Tibial artery (tissue), 4 donors: Measurements from ENCODE around the gene TPM2.

Experiments used
- DNase-seq, 2 donors: peaks; one replicate each; pipeline ENCODE4 v3.0.0-alpha.2; 2019
- H3K27ac ChIP-seq, 2 donors: fragments of 200-600 bp; sonication (generic) in 1 of 2; 1 replicate in 1 of 2; 2 replicates in 1 of 2; pipeline ENCODE4 v1.5.1; 2018 to 2019; ENCODE audit warnings: mild to moderate bottlenecking in 1 of 2
- H3K27me3 ChIP-seq, 2 donors: fragments of 200-600 bp; sonication (generic) in 1 of 2; one replicate each; pipeline versions ENCODE4 v1.5.1 to v1.6.0; 2016 to 2019
- H3K36me3 ChIP-seq, 3 donors: fragments of 200-600 bp; sonication (generic) in 2 of 3; one replicate each; pipeline ENCODE4 v1.5.1; 2016 to 2019; ENCODE audit warnings: mild to moderate bottlenecking in 2 of 3
- H3K4me1 ChIP-seq, 4 donors: fragments of 200-600 bp; sonication (generic) in 2 of 4; 1 replicate in 3 of 4; 2 replicates in 1 of 4; pipeline ENCODE4 v1.5.1; 2016 to 2019
- H3K4me3 ChIP-seq, 2 donors: fragments of 200-600 bp; sonication (generic) in 1 of 2; 1 replicate in 1 of 2; 2 replicates in 1 of 2; pipeline ENCODE4 v1.5.1; 2018 to 2019; ENCODE audit warnings: mild to moderate bottlenecking in 2 of 2
- H3K9me3 ChIP-seq, 3 donors: fragments of 200-600 bp; sonication (generic) in 1 of 3; one replicate each; pipeline ENCODE4 v1.5.1; 2016 to 2019
- intact Hi-C: fragments of 100-400 bp; cut with DNase I; formaldehyde crosslinking; loops from one replicate; pipeline ENCODE4 v1.15.0; 2023; ENCODE audit warnings: low total_unique reads
- TF ChIP-seq, protein P1 (sequence below), 2 experiments: fragments of 200-600 bp in 1 of 2; fragments of 450-650 bp in 1 of 2; IDR thresholded peaks; one replicate each; pipeline ENCODE4 v1.5.1; 2017 to 2019; ENCODE audit warnings: antibody characterized with exemption in 2 of 2, mild to moderate bottlenecking in 1 of 2, moderate library complexity in 1 of 2

Gene TPM2

DNA sequence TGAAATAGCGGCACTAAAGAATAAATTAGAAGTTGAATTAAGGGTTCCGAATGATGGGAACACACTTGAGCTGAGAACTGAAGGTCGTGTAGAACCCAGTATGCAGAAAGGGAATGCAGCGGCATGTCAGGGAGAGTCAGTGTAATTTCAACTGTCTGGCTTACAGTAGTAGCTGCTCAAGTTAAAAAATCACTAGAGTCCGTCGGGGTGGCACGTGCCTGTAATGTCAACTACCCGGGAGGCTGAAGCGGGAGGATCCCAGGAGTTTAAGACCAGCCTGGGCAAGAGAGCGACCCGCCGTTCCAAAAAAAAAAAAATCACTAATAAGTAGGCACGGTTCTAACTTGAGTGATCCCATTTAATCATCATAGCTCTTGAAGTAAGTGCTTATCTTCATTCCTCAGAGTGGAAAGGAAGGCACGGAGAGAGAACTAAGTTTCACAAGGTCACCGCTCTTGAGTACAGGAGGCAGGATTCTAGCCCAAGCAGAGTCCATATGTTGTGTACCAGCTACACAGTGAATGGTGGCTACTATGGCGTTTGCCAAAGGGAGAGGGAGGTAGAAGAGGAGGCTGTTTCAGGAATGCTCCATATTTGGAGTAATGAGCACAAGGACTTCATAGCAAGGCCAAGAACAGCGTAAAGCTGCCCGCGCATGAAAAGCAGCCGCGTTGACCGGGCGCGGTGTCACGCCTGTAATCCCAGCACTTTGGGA lies 32.7 kb downstream of the TPM2 start:
- TF ChIP-seq, protein P1, sequence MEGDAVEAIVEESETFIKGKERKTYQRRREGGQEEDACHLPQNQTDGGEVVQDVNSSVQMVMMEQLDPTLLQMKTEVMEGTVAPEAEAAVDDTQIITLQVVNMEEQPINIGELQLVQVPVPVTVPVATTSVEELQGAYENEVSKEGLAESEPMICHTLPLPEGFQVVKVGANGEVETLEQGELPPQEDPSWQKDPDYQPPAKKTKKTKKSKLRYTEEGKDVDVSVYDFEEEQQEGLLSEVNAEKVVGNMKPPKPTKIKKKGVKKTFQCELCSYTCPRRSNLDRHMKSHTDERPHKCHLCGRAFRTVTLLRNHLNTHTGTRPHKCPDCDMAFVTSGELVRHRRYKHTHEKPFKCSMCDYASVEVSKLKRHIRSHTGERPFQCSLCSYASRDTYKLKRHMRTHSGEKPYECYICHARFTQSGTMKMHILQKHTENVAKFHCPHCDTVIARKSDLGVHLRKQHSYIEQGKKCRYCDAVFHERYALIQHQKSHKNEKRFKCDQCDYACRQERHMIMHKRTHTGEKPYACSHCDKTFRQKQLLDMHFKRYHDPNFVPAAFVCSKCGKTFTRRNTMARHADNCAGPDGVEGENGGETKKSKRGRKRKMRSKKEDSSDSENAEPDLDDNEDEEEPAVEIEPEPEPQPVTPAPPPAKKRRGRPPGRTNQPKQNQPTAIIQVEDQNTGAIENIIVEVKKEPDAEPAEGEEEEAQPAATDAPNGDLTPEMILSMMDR (IDR thresholded peaks at IDR 0.05), result no peak
- Histone ChIP-seq H3K4me3 (peak overlapping the region; percentile 87 to 99), H3K36me3 (peaks cover 15 to 27% (median 21%) of the 10 kb centered on the region in 3 donors), H3K9me3 (no peaks in the 10 kb centered on the region), H3K27ac (peak overlapping the region; percentile 99 to 100), H3K4me1 (peaks cover 0 to 35% (median 21%) of the 10 kb centered on the region in 4 donors), H3K27me3 (no peaks in the 10 kb centered on the region)
- DNase-seq, result peak; percentile 33 to 79
- intact Hi-C loops, result no loop called here

DNA sequence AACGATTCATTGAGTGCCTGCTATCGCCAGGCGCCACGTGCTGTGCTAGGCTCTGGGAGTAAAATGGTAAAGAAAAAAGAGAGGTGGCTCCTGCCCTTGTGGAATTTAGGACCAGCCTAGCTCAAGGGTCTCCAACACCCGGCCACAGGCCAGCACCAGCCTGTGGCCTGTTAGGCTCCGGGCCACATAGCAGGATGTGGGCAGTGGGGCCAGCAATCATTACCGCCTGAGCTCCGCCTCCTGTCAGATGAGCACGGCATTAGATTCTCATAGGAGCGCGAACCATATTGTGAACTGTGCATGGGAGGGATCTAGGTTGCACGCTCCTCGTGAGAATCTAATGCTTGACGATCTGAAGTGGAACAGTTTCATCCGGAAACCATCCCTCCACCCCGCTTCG lies 33.4 kb downstream of the TPM2 start:
- peak in 1 of 2 donors; percentile 63 for DNase-seq
- intact Hi-C loops, result no loop called here
- Histone ChIP-seq H3K36me3 (peaks cover 15 to 21% (median 15%) of the 10 kb centered on the region in 3 donors), H3K27me3 (no peaks in the 10 kb centered on the region), H3K27ac (peak overlapping the region; percentile 99 to 100), H3K4me1 (peaks cover 0 to 29% (median 16%) of the 10 kb centered on the region in 4 donors), H3K9me3 (no peaks in the 10 kb centered on the region), H3K4me3 (no peak overlapping the region)
- TF ChIP-seq, protein P1 (IDR thresholded peaks at IDR 0.05), result no peak

DNA sequence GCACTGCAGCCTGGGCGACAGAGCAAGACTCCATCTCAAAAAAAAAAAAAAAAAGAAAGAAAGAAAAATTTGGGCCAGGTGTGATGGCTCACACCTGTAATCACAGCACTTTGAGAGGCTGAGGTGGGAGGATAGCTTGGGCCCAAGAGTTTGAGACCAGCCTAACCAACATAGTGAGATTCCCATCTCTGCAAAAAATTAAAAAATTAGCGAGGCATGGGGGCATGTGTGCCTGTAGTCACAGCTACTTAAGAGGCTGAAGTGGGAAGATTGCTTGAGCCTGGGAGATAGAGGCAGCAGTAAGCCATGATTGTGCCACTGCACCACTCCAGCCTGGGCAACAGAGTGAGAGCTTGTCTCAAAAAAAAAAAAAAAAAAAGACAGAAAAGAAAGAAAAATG lies 36.1 kb downstream of the TPM2 start:
- intact Hi-C loops, result no loop called here
- Histone ChIP-seq H3K27me3 (no peaks in the 10 kb centered on the region), H3K4me3 (no peak overlapping the region), H3K27ac (no peak overlapping the region), H3K36me3 (peaks cover 0 to 3% (median 0%) of the 10 kb centered on the region in 3 donors), H3K9me3 (no peaks in the 10 kb centered on the region), H3K4me1 (peaks cover 0 to 17% (median 3%) of the 10 kb centered on the region in 4 donors)
- TF ChIP-seq, protein P1 (IDR thresholded peaks at IDR 0.05), result no peak
- no peak for DNase-seq

DNA sequence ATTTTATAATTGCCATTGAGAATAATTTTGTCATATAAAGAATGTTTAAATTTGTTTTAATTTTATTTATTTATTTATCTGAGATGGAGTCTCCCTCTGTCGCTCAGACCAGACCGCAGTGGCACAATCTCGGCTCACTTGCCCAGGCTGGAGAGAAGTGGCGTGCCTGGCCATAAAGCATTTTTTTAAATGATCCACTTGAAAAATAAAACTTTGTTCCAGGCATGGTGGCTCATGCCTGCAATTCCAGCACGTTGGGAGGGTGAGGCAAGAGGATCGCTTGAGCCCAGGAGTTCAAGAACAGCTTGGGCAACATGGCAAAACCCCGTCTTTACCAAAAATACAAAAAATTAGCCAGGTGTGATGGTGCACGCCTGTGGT lies 36.9 kb downstream of the TPM2 start:
- Histone ChIP-seq H3K36me3 (no peaks in the 10 kb centered on the region), H3K27me3 (no peaks in the 10 kb centered on the region), H3K9me3 (no peaks in the 10 kb centered on the region), H3K27ac (no peak overlapping the region), H3K4me3 (no peak overlapping the region), H3K4me1 (peaks cover 0 to 17% (median 3%) of the 10 kb centered on the region in 4 donors)
- TF ChIP-seq, protein P1 (IDR thresholded peaks at IDR 0.05), result no peak
- peak in 1 of 2 donors; percentile 41 for DNase-seq
- intact Hi-C loops, result no loop called here

DNA sequence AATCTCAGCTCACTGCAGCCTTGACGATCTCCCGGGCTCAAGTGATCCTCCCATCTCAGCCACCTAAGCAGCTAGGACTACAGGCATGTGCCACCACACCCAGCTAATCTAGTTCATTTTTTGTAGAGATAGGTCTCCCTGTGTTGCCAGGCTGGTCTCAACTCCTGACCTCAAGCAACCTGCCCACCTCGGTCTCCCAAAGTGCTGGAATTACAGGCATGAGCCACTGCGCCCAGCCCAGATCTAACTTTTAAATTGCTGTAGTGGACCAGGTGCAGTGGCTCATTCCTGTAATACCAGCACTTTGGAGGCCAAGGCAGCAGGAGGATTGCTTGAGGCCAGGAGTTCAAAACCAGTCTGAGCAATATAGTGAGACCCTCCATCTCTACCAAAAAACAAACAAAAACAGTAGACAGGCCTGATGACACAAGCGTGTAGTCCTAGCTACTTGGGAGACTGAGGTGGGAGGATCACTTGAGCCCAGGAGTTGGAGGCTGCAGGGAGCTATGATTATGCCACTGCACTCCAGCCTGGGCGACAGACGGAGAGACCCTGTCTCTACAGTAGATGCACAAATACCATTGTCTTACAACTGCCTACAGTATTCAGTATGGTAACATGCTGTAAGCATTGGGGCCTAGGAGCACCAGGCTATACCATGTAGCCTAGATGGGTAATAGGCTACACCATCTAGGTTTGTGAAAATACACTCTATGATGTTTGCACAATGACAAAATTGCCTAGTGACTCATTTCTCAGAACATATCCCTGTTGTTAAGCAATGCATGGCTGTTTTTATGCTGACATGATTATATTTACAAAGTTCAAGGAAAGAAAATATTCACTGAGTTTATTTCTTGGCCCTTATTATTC lies 37.5 kb downstream of the TPM2 start:
- no peak overlapping the region for H3K4me3 ChIP-seq
- no peak overlapping the region for H3K27ac ChIP-seq
- intact Hi-C loops, result no loop called here
- H3K36me3 ChIP-seq, result no peaks in the 10 kb centered on the region
- no peaks in the 10 kb centered on the region for H3K9me3 ChIP-seq
- TF ChIP-seq, protein P1 (IDR thresholded peaks at IDR 0.05), result no peak
- H3K27me3 ChIP-seq, result no peaks in the 10 kb centered on the region
- peak in 1 of 2 donors; percentile 48 for DNase-seq
- peaks cover 0 to 19% (median 6%) of the 10 kb centered on the region in 4 donors for H3K4me1 ChIP-seq
